IMR-90 (cell line): ENCODE data around the gene MEF2A.

ENCODE experiments used
- CTCF ChIP-seq: conservative IDR thresholded peaks from 2 replicates; pipeline ENCODE4 v1.5.1; 2012; ENCODE audit warnings: mild to moderate bottlenecking, low read depth, low read length, improper control_type of control experiment
- ELK1 ChIP-seq: fragments of 150-350 bp; IDR thresholded peaks from 2 replicates; pipeline ENCODE4 v1.6.1; 2016; ENCODE audit warnings: low read depth, mild to moderate bottlenecking, low read length, moderate library complexity, borderline replicate concordance
- MAFK ChIP-seq: IDR thresholded peaks from 2 replicates; pipeline ENCODE4 v1.6.1; 2012; ENCODE audit warnings: low read depth, low read length, improper control_type of control experiment
- MAZ ChIP-seq: IDR thresholded peaks from 2 replicates; pipeline ENCODE4 v1.6.1; 2012; ENCODE audit warnings: low read depth, mild to moderate bottlenecking, low read length, improper control_type of control experiment, moderate library complexity, borderline replicate concordance
- MXI1 ChIP-seq: IDR thresholded peaks from 2 replicates; pipeline ENCODE4 v1.6.1; 2012; ENCODE audit warnings: low read depth, mild to moderate bottlenecking, low read length, moderate library complexity, borderline replicate concordance
- POLR2A ChIP-seq: IDR thresholded peaks from 2 replicates; pipeline ENCODE4 v1.6.1; 2012; ENCODE audit warnings: mild to moderate bottlenecking, low read depth, low read length
- RAD21 ChIP-seq: IDR thresholded peaks from 2 replicates; pipeline ENCODE4 v1.6.1; 2012; ENCODE audit warnings: low read length, improper control_type of control experiment

DNA sequence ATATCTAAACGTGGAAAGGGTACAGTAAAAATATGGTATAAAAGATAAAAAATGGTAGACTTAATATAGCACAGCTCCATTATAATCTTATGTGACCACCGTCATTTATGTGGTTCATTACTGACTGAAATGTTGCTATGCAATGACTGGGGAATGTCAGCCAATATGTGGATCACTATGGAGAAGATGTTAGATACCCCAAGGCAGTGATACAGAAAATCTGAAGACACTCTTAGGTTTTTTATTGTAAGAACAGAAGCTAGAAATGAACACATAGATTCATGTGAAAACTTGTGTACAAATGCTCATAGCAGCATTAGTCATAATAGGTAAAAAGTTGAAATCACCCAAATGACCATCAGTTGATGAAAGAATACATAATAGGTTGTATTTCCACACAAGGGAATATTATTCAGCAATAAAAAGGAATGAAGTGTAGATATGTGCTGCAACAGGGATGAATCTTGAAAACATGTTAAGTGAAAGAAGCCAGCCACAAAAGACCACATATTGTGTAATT, 18.4 kb downstream of the MEF2A start:
- no peak for TF ChIP-seq CTCF
- TF ChIP-seq MAFK = no peak
- TF ChIP-seq RAD21 = no peak
- no peak for TF ChIP-seq ELK1
- TF ChIP-seq MXI1 = no peak
- TF ChIP-seq MAZ = no peak
- TF ChIP-seq POLR2A = no peak
